ENCODE data around the gene LAYN.

The LAYN gene

DNA sequence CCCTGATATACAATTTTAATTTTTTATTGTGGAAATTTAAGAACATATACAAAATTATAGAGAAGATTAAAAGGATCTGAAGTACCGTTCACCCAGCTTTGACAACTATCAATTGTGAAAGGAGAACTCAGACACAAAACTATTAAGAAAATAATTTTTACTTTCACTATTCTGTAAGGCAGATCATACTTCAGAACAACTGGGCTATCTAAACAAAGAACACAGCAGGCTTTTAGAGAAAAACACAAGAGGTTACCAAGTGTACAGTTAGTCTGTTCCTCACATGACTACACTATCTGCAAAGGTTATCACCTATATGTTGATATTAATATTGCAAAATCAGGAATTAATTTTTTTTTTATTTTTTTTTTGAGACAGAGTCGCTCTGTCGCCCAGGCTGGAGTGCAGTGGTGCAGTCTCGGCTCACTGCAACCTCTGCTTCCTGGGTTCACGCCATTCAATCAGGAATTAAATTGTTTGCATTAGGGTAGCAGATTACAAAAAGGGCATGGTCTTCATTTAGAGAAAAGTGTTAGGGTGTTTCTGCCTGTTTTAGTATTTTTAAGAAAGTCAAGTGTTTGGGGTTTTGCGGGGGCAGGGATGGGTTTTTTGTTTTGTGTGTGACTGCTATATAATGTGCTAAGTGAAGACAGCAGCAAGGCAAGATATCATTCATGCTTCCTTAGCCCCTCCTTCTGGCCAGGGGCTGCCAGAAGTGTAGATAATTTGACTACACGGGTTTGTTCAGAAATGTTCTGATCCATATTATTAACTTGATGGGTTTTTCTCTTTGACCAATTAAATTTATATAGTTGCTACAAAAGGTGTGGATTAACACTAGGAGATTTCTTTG lies 34.1 kb downstream of the LAYN start:
- TF ChIP-seq, protein P1, sequence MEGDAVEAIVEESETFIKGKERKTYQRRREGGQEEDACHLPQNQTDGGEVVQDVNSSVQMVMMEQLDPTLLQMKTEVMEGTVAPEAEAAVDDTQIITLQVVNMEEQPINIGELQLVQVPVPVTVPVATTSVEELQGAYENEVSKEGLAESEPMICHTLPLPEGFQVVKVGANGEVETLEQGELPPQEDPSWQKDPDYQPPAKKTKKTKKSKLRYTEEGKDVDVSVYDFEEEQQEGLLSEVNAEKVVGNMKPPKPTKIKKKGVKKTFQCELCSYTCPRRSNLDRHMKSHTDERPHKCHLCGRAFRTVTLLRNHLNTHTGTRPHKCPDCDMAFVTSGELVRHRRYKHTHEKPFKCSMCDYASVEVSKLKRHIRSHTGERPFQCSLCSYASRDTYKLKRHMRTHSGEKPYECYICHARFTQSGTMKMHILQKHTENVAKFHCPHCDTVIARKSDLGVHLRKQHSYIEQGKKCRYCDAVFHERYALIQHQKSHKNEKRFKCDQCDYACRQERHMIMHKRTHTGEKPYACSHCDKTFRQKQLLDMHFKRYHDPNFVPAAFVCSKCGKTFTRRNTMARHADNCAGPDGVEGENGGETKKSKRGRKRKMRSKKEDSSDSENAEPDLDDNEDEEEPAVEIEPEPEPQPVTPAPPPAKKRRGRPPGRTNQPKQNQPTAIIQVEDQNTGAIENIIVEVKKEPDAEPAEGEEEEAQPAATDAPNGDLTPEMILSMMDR (conservative IDR thresholded peaks at IDR 0.05): no peak
- H3K27ac ChIP-seq: no peak overlapping the region

- TF ChIP-seq, protein P1 (conservative IDR thresholded peaks at IDR 0.05): no peak
- H3K27ac ChIP-seq: no peak overlapping the region
Observed at GRCh38 chr11:111575740-111576139, 35.2 kb downstream of the LAYN start.

- H3K27ac ChIP-seq: no peak overlapping the region
- TF ChIP-seq, protein P1 (conservative IDR thresholded peaks at IDR 0.05): no peak
Observed at GRCh38 chr11:111577821-111578220, 37.3 kb downstream of the LAYN start.

GRCh38 chr11:111581341-111581740 lies 40.8 kb downstream of the LAYN start:
- TF ChIP-seq, protein P1 (conservative IDR thresholded peaks at IDR 0.05): no peak
- no peak overlapping the region for H3K27ac ChIP-seq

DNA sequence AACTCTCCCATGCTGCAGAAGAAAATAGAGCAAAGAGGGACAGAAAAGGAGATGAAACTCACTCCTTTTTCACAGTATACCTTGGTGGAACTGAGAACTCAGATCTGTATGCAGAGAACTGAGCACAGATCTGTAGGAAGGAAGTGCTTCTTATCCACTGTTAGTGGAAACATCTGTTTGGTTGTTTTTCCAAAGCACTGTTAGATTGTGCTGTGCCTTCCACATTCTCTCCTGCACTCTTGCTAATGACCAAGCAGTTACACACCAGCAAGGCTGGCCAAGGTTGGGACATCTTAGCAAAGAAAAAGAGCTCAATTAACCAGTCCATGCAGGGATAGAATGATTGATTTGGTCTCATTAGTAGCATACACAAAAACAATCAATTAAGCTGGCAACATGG lies 41.6 kb downstream of the LAYN start:
- no peak overlapping the region for H3K27ac ChIP-seq
- TF ChIP-seq, protein P1 (conservative IDR thresholded peaks at IDR 0.05): no peak

DNA sequence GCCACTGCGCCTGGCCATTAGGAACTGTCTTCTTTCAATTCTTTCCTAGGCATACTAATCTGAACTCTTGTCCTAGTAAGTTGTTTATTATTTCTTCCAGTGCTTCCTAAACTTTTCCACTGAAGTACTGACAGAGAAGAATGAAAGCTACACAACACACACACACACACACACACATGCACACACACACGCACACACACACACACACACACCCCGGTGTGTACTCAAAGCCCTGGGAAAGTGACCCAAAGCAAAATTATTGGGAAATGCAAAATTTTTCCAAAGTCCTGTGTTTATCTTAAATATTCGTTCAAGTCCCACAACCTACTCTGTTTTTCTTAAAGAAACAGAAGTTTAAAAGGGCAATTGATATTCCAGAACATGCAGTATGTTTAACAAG lies 42.4 kb downstream of the LAYN start:
- TF ChIP-seq, protein P1 (conservative IDR thresholded peaks at IDR 0.05): no peak
- no peak overlapping the region for H3K27ac ChIP-seq

GRCh38 chr11:111585371-111585770 lies 44.9 kb downstream of the LAYN start:
- H3K27ac ChIP-seq: no peak overlapping the region
- TF ChIP-seq, protein P1 (conservative IDR thresholded peaks at IDR 0.05): no peak

Measured in VCaP (cell line).